NCI-H146 treated with DMSO at 0.1 percent for 48 hours (cell line): Measurements from ENCODE around the gene CPXM1.
A peak's percentile ranks its signal among the peaks of the same experiment; 100 is the strongest.
"Not testable (repeated sequence)": the region's sequence is repeated elsewhere in the genome, so short reads cannot be mapped to it uniquely, and the experiment has no call there.

Experiments
- DNase-seq: peaks from one replicate; lab custom pipeline; 2025; ENCODE audit not compliant: unreplicated experiment; lab: John Stamatoyannopoulos, UW

The CPXM1 gene

DNA sequence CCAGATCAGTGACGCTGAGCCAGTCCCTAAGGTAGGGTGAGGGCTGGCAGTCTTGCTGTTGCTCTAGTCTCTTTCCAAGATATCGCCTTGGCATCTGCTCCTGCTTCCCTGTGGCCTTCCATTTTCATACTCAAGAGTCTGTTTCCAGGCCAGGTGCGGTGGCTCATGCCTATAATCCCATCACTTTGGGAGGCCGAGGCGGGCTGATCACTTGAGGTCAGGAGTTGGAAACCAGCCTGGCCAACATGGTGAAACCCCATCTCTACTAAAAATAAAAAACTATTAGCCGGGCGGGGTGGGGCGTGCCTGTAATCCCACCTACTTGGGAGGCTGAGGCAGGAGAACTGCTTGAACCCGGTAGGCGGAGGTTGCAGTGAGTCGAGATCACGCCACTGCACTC lies 30.3 kb downstream of the CPXM1 start:
- DNase-seq = not testable (repeated sequence)

DNA sequence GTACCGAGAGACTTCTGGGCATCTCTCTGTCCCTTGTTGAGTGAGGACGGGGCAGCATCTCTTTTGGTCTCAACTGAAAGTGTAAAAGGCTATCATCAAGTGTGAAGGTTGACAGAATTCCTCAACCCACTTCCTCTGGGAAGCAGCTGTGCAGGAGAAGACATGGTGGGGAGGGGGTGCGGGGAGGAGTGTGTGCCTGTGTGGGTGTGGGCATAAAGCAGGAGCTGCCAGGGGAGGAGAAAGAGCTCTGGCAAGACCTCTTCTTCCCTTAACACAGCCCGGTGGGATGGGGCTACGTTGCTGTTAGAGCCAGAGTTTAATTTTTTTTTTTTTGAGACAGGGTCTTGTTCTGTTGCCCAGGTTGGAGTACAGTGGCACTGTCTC lies 31.8 kb downstream of the CPXM1 start:
- no peak for DNase-seq

DNA sequence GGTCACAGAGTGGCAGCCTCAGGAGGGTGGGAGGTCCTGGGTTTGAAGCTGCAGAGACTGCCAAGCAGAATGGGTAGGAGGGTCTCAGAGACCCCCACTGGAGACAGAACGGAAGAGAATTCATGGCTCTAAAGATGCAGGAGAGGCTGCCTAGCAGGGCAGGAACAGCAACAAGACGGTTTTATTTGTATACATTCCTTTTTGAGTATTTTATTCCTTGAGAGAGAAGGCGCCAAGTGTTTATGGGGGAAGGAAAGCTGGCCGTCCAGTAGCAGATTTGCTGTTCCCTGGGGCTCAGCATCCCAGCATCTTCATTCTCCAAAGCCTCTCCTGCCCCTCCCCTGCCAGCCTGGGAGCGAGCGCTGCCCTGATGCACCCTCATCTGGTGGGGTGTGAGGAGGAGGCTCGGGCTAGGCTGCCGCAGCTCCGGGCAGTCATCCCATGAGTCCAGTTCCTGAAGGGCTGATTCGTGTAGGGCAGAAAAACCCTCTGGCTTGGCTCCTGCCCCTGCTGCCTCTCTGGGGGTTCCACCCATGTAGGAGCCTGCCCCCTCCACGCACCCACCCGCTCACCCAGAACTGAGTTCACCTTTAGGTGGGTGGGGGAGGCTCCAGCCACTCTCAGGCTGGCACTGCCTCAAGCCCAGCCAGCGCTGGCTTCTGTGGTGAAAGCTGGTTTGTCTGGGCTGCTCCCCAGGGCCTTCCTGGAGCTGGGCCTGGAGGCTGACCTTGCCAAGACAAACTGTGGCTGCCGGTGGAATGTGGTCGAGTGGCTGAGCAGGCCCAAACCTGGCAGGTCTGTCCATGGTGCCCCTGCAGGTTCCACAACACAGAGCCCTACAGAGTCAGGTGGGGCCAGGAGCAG lies 32.4 kb downstream of the CPXM1 start:
- DNase-seq = no peak

DNA sequence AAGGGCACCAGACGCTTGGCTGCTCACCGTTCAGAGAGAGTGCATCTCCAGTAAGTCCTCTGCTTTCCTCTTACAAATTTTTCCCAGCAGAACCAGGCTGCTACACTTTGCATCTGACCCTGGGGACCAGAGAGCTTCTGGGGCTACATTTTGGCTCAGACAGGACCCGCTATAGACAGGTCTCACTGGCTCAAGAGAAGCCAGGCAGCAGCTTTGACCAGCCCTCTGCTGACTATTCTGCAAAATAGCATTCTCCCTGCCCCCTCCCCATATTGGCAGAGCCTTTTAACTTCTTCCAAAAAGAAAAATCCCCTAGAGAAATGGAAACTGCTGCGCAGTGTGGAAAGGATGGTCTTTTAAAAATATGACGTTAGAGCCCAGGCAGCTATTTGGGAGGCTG lies 37.2 kb downstream of the CPXM1 start:
- DNase-seq = peak; percentile 13

GRCh38 chr20:2762578-2763131 lies 37.8 kb downstream of the CPXM1 start:
- peak; percentile 86 for DNase-seq

- DNase-seq = no peak
These were observed 38.5 kb downstream of the CPXM1 start for GRCh38 chr20:2761885-2762284.

- DNase-seq = no peak
These were observed 39.5 kb downstream of the CPXM1 start for GRCh38 chr20:2760952-2761305.

DNA sequence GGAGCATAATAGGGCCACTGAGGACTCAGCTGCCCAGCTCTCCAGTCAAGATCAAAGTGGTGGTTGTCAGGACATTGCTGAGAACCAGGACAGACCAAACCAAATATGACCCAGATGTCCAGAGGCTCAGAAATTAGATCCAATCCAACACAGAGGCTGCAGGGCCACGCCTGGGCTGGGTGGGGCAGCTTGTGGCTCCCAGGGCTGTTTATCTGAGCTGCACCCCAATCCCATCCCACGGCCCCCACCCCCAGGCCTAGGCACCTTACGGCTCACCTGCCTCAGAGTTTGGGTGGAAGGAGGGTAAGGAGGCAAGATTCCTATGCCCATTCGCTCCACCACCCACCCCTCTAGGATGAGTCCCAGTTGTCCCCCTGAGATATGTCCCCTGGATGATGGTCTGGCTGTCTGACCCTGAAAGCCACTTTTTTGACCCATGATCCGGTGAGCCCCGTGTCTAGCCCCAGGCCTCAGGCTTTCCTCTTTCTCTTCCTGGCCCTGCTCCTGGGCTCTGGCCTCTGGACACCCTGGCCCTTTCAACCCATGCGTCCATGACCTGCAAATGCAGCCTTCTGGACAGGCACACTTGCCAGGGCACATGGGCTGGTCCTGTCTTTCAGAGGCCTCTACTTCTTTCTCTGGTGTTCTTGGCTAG lies 40.0 kb downstream of the CPXM1 start:
- no peak for DNase-seq

DNA sequence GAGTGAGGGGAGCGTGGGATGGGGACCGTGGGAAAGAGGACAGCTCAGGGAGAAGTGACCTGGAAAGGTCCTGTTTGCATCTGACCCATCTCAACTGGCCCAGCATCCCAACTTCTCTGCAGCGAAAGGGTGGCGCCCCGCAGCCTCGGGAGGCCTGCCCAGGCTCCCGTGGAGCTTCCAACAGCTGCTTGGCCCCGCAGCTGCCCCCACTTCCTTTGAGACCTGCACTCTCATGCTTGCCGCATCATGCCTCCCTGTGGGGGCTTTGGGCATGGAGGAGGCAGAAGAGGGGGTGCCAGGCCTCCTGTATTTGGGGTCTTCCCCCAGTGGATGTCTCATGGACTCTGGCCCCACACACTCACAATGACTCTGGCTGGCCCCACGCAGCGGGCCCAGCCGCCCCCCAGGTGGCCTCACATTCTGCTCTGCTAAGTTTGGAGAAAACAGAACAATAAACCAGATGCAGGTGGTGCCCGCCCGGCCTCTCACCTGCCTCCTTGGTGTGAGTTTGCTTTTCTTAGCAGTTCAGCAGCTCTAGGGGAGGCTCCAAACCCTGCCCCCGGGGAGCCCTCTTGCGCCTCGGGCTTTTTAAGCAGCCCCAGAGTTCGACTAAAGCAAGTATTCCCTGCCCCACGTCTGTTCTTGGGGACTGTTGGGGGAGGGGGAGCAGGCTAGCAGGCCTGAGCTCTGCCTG lies 40.7 kb downstream of the CPXM1 start:
- DNase-seq = no peak

GRCh38 chr20:2759143-2759542 lies 41.3 kb downstream of the CPXM1 start:
- DNase-seq = no peak

GRCh38 chr20:2757969-2758368 lies 42.5 kb downstream of the CPXM1 start:
- DNase-seq = no peak

DNA sequence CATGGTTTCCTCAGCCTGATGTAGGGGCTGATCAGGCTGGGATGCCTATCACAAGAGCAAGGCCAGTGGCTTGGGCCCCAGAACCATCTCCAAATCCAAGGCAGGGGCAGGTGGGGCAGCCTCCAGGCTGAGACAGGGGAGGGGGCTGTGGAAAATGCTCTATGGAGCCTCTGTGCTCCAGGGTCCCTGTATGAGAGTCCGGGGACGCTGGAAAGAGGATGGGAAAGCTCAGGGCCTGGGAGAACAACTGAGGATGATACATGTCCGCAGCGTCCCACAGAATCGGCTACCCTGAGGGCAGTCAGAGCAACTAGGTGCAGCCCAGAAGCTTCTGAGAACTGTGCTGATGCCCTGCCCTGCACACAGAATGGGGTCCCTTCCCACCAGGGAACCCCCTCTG lies 43.4 kb downstream of the CPXM1 start:
- DNase-seq = no peak

GRCh38 chr20:2756056-2756611 lies 44.3 kb downstream of the CPXM1 start:
- peak; percentile 41 for DNase-seq

- no peak for DNase-seq
These were observed 44.9 kb downstream of the CPXM1 start for GRCh38 chr20:2755451-2756055.

GRCh38 chr20:2754424-2754823 lies 46.0 kb downstream of the CPXM1 start:
- DNase-seq = no peak

DNA sequence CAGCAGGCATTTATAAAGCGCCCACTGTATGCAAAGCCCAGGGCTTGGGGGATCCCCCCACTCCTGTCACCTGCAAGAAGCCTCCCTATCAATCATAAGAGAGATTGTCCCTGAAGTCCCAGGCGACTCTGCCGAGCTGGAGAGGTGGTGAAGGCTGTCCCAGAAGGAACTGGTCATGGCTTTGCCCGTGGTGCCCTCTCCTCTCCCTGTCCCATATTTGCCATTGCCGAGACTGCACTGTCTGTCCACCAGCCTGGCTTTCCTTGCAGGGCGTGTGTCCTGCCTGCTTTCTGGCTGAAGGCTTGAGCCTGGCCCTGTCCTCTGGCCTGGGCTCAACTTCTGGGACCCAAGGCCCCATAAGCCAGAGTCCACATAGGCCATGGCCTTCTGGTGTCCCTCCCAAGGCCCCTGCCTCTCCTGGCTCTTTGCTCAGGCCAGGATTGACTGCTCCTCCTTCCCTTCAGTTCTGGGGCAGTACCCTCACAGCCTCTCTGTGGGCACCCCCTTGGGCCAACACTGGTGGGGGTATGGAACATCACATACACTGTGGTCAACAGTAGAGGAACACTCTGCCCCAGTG lies 46.9 kb downstream of the CPXM1 start:
- no peak for DNase-seq

DNA sequence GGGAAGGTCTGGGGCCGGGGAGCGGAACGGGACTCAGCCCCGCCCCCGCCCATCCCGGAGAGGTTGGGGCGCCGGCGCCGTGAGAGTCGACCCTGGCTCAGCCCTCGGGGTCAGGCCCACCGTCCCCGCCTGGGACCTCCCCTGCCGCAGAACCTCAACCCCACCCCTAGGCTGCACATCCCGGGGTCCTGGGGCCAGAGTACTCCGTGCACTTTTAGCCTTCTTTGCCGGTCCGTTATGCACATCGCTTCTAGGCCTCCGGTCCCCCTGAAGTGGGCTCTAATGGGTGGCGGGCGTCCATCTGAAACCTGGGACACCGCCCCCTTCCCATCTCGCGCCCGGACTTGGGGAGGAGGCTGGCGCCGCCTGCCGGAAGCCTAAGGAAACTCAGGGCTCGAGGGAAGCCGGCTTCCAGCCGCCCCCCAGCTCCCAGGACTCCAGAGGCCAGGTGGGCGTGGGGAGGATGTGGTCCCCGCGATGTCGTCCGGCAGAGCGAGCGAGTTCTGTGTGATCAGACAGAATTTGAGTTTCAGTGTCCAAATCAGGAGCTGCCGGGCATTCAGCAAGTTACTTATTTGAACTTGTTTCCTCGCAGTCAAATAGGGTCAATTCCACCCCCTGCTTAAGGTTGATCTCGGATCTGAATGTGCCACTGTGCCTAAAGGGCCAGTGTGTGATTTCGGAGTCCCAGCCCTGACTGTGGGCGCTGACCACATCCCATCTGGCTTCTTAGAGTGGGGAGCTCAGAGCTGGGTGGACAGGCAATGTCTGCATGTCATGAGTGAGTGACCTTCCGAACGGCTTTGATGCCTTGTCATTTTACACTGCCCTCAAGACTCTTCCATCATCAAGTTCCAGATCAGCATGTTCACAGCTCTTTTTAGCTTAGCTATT lies 47.6 kb downstream of the CPXM1 start:
- peak; percentile 27 for DNase-seq

- DNase-seq = no peak
These were observed 48.4 kb downstream of the CPXM1 start for GRCh38 chr20:2751878-2752566.

GRCh38 chr20:2751347-2751877 lies 49.0 kb downstream of the CPXM1 start:
- no peak for DNase-seq
